Measurements from ENCODE around the gene RIPK1. TPM values are rescaled to one million over a fixed set of nuclear protein-coding genes. Genes with fewer than 3 reads are reported as not detected.

Gene RIPK1
- total and polyA plus RNA-seq, 9 of the 15 experiments (the other 6 are each of a cell fraction or from before 2014, with no cell fraction given), result 3.8 to 24.9 (median 17.7) TPM

DNA sequence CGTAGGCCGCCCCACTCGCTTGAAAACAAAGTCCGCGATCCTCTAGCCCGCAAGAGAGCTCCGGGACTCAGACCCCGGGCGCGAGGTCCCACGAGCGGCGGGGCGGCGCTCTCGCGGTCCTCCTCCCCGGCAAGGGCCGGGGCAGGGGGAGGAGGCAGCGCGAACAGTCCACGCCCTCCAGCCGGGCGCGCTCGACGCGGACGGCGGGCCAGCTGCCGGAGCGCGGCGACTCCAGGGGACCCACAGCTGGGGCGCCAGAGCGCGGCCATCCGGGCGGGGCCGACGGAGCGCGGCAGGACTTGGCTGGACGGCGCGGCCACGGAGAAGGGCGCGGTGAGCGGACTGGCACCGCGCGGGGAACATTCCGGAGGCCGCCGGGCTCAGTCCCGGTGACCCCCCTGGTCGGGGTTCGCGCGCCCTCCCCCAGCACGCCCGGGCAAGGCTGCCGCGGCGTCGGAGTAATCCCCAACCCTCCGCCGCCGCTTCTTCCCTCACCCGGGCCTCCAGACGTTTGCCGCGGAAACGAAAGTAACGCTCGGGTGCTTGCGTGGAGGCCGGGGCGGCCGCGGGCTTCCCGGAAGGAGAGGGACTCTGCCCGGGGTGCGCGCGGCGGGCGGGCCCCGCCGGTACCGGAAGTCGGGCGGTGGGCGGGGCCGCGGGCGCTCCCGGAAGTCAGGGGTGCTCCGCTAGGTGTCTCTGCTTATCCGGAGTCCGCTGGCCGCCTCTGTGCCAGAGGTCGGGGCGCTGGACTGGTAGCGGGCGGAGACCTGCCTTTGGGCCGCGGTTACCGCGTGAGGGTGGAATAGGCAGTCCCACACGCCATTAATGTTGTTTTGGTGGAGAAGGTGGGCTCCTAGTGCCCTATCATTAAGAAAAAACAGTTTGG lies at the start of gene RIPK1 (continued):
- TF ChIP-seq BRD9 (IDR thresholded peaks at IDR 0.05; ENCODE audit: low read depth, partially characterized antibody) (no peak), HOXB6 (CRISPR knock-in tag; IDR thresholded peaks at IDR 0.05; ENCODE audit: borderline replicate concordance) (no peak), ELF4 (CRISPR knock-in tag; IDR thresholded peaks at IDR 0.05) (peak; percentile 69; the same call in 1 of the 2 replicates), GABPB1 (CRISPR knock-in tag; IDR thresholded peaks at IDR 0.05) (peak; percentile 95), ZNF124 (CRISPR knock-in tag; IDR thresholded peaks at IDR 0.05) (no peak), ETV1 (tag; conservative IDR thresholded peaks at IDR 0.05; ENCODE audit: low read depth) (peak; percentile 90), NCOA6 (IDR thresholded peaks at IDR 0.05) (peak; percentile 88), JUNB (CRISPR knock-in tag; conservative IDR thresholded peaks at IDR 0.05) (0 out of 2 replicates have a peak, but pooled peaks have one; percentile 3), SRF (CRISPR knock-in tag; IDR thresholded peaks at IDR 0.05) (peak in 1 of 2 experiments; percentile 8; a peak in 1 of 4 replicates), MYC (IDR thresholded peaks at IDR 0.05; ENCODE audit: low read depth, low read length) (peak; percentile 78), MYC (CRISPR knock-in tag; IDR thresholded peaks at IDR 0.05; ENCODE audit: borderline replicate concordance, low read depth) (no peak), SMARCA5 (IDR thresholded peaks at IDR 0.05) (no peak), MAZ (CRISPR knock-in tag; conservative IDR thresholded peaks at IDR 0.05 in 1 of 2, IDR thresholded peaks at IDR 0.05 in 1 of 2) (peak; percentile 88 to 97), RBM15 (IDR thresholded peaks at IDR 0.05; ENCODE audit: insufficient read depth, low read length) (no peak), TEAD1 (CRISPR knock-in tag; IDR thresholded peaks at IDR 0.05) (peak in 1 of 2 experiments; percentile 45; a peak in 3 of 4 replicates), ZNF586 (CRISPR knock-in tag; conservative IDR thresholded peaks at IDR 0.05) (no peak), NR4A1 (CRISPR knock-in tag; IDR thresholded peaks at IDR 0.05) (0 out of 2 replicates have a peak, but pooled peaks have one; percentile 19), NR4A1 (tag; IDR thresholded peaks at IDR 0.05) (0 out of 2 replicates have a peak, but pooled peaks have one; percentile 71), CREB3L1 (IDR thresholded peaks at IDR 0.05; ENCODE audit: borderline replicate concordance, low read depth) (peak; percentile 95), E2F1 (CRISPR knock-in tag; IDR thresholded peaks at IDR 0.05) (peak; percentile 87; the same call in 1 of the 2 replicates), ZNF41 (CRISPR knock-in tag; conservative IDR thresholded peaks at IDR 0.05) (0 out of 2 replicates have a peak, but pooled peaks have one; percentile 26), ZNF316 (IDR thresholded peaks at IDR 0.05) (no peak), HIVEP1 (CRISPR knock-in tag; IDR thresholded peaks at IDR 0.05) (no peak), PHTF2 (CRISPR knock-in tag; IDR thresholded peaks at IDR 0.05) (no peak)
- TF ChIP-seq, protein P1, sequence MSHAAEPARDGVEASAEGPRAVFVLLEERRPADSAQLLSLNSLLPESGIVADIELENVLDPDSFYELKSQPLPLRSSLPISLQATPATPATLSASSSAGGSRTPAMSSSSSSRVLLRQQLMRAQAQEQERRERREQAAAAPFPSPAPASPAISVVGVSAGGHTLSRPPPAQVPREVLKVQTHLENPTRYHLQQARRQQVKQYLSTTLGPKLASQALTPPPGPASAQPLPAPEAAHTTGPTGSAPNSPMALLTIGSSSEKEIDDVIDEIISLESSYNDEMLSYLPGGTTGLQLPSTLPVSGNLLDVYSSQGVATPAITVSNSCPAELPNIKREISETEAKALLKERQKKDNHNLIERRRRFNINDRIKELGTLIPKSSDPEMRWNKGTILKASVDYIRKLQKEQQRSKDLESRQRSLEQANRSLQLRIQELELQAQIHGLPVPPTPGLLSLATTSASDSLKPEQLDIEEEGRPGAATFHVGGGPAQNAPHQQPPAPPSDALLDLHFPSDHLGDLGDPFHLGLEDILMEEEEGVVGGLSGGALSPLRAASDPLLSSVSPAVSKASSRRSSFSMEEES (CRISPR knock-in tag; IDR thresholded peaks at IDR 0.05), result no peak
